Measurements from ENCODE around the gene PCCA.

Gene PCCA

GRCh38 chr13:100545684-100546061, 456.8 kb downstream of the PCCA start:
- Mint-ChIP-seq H3K27ac (ENCODE audit: low read depth) (no peak overlapping the region), H3K9me3 (no peaks in the 10 kb centered on the region)
- ATAC-seq (replicated peaks; ENCODE audit: extremely low read depth, poor library complexity, severe bottlenecking): no peak

DNA sequence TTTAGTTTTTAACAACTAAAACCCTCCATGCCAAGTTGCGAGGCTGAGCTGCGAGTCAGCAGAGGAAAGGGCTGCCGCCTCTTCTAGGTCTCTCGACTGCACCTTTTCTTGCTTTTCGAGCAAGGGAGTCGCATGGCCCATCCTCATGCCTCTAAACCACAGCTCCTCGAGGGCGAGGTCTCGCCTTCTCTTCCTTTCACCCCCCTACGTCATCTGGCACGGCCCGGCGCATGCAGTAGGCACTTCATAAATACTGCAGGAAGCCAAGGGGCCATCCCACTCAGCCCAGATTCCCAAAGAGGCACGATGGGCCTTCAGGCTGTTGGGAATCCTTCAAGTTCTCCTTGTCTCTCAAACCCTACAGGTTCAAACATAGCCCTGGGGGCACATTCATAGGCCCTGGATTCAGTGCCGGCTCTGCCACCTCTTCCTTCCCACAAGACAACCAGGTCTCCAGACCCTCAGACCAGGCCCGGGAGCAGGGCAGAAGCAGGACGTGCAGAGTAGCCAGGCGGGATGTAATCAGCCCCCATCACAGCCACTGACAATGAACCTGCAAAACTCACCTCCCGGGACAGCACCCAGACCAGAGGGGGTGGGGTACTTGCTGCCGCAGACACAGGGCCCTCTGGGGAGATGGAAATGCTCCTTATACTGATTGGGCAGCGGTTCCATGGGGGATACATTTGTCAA, 458.0 kb downstream of the PCCA start:
- Mint-ChIP-seq H3K4me3 (no peak overlapping the region), H3K27ac (ENCODE audit: low read depth) (no peak overlapping the region), H3K4me1 (peaks cover 5% of the 10 kb centered on the region), H3K36me3 (ENCODE audit: insufficient read depth) (no peaks in the 10 kb centered on the region), H3K27me3 (no peaks in the 10 kb centered on the region), H3K9me3 (no peaks in the 10 kb centered on the region)
- ATAC-seq (replicated peaks; ENCODE audit: extremely low read depth, poor library complexity, severe bottlenecking): no peak
- DNase-seq (ENCODE audit: low spot score in 2 of 2): no peak

More at GRCh38 chr13:100545684-100546061, 456.8 kb downstream of the PCCA start:
- no peaks in the 10 kb centered on the region for H3K36me3 Mint-ChIP-seq (ENCODE audit: insufficient read depth)
- DNase-seq (ENCODE audit: low spot score in 2 of 2): no peak
- H3K4me3 Mint-ChIP-seq: no peak overlapping the region
- no peaks in the 10 kb centered on the region for H3K27me3 Mint-ChIP-seq
- peaks cover 5% of the 10 kb centered on the region for H3K4me1 Mint-ChIP-seq

DNA sequence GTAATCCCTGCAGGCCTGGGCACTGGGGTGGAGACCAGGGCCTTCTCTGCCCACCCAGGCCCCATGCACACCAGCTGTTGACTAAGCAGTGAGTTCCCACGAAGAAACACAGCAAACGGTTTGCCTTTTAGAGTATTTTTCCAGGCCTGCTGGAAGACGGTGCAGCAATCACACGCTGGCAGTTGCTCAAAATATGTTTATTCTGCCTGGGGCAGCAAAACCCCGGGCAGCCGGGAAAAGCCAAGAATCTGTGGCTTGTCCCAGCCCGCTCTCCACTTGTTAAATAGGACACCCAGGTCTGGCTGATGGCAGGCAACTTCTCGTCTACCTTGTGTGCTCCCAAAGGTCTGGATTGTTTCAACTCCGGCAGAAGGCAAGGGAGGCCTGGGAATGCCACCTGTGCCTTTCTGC, 458.9 kb downstream of the PCCA start:
- no peaks in the 10 kb centered on the region for H3K27me3 Mint-ChIP-seq
- no peak for ATAC-seq (replicated peaks; ENCODE audit: extremely low read depth, poor library complexity, severe bottlenecking)
- H3K36me3 Mint-ChIP-seq (ENCODE audit: insufficient read depth): no peaks in the 10 kb centered on the region
- H3K4me1 Mint-ChIP-seq: peaks cover 2% of the 10 kb centered on the region
- H3K4me3 Mint-ChIP-seq: no peak overlapping the region
- DNase-seq (ENCODE audit: low spot score in 2 of 2): no peak
- no peaks in the 10 kb centered on the region for H3K9me3 Mint-ChIP-seq
- no peak overlapping the region for H3K27ac Mint-ChIP-seq (ENCODE audit: low read depth)

DNA sequence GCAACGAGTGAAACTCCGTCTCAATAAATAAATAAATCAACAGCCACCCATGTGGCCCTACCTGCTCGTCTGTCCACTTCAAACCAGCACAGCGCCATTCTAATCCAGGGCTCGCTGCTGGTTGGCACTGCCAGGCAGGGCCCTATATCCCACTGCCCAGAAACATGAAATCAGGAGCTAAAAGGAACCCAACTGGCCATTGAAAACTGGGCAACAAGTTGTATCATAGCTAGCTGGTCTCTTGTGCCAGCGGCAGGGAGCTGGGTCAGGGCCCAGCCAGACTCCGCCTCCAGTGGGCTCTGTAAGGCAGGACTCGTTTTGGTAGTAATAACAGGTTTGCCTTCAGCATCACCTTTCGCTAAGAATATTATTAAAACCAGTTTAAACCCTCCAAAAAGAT, 460.4 kb downstream of the PCCA start:
- Mint-ChIP-seq H3K27ac (ENCODE audit: low read depth) (no peak overlapping the region), H3K4me3 (no peak overlapping the region), H3K9me3 (no peaks in the 10 kb centered on the region), H3K36me3 (ENCODE audit: insufficient read depth) (no peaks in the 10 kb centered on the region), H3K4me1 (no peaks in the 10 kb centered on the region), H3K27me3 (no peaks in the 10 kb centered on the region)
- ATAC-seq (replicated peaks; ENCODE audit: extremely low read depth, poor library complexity, severe bottlenecking) (no peak), DNase-seq (ENCODE audit: low spot score in 2 of 2) (no peak)

GRCh38 chr13:100552755-100553154, 463.9 kb downstream of the PCCA start:
- Mint-ChIP-seq H3K9me3 (no peaks in the 10 kb centered on the region), H3K27ac (ENCODE audit: low read depth) (no peak overlapping the region), H3K27me3 (no peaks in the 10 kb centered on the region), H3K36me3 (ENCODE audit: insufficient read depth) (peaks cover 3% of the 10 kb centered on the region), H3K4me3 (no peak overlapping the region), H3K4me1 (no peaks in the 10 kb centered on the region)
- no peak for DNase-seq (ENCODE audit: low spot score in 2 of 2)
- no peak for ATAC-seq (replicated peaks; ENCODE audit: extremely low read depth, poor library complexity, severe bottlenecking)

GRCh38 chr13:100559886-100560285, 471.0 kb downstream of the PCCA start:
- Mint-ChIP-seq H3K4me1 (peaks cover 4% of the 10 kb centered on the region), H3K27ac (ENCODE audit: low read depth) (no peak overlapping the region), H3K27me3 (no peaks in the 10 kb centered on the region), H3K4me3 (no peak overlapping the region), H3K36me3 (ENCODE audit: insufficient read depth) (peaks cover 5% of the 10 kb centered on the region), H3K9me3 (no peaks in the 10 kb centered on the region)
- no peak for DNase-seq (ENCODE audit: low spot score in 2 of 2)
- no peak for ATAC-seq (replicated peaks; ENCODE audit: extremely low read depth, poor library complexity, severe bottlenecking)

DNA sequence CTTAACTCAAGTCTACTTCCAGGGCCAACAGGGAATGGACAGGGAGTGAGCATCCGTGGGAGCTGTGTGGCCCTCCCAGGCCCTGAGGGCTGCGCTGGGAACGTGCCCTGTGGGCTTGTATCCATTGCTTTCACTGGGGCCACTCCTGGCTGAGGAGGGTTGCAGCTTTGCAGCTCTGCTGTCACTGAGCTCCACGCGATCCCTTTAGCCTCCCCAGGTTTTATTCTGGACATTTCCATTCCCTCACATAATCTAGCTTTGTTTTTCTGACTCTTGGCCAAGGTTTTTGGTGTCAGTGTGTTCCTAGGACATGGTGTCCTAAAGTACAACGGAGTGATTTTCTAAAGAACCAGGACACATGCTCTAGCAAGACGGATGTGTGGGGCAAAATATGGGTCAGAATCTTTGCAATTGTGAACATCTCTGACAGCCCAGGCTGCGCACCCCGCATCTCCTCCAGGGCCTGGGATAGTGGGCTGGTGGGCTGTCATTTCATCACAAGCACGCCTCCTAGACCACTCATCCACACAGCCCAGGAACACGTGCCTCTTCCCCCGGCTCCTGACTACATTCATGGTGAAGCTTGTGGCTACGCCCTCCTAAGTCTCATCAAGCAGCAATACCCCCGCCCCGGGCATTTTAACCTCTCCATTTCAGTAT, 471.7 kb downstream of the PCCA start:
- ATAC-seq (replicated peaks; ENCODE audit: extremely low read depth, poor library complexity, severe bottlenecking) (no peak), DNase-seq (ENCODE audit: low spot score in 2 of 2) (no peak)
- Mint-ChIP-seq H3K36me3 (ENCODE audit: insufficient read depth) (peaks cover 5% of the 10 kb centered on the region), H3K4me3 (no peak overlapping the region), H3K27me3 (no peaks in the 10 kb centered on the region), H3K9me3 (no peaks in the 10 kb centered on the region), H3K4me1 (peaks cover 11% of the 10 kb centered on the region), H3K27ac (ENCODE audit: low read depth) (no peak overlapping the region)

GRCh38 chr13:100561158-100561499, 472.2 kb downstream of the PCCA start:
- no peak for ATAC-seq (replicated peaks; ENCODE audit: extremely low read depth, poor library complexity, severe bottlenecking)
- H3K27me3 Mint-ChIP-seq: no peaks in the 10 kb centered on the region
- H3K27ac Mint-ChIP-seq (ENCODE audit: low read depth): no peak overlapping the region
- no peaks in the 10 kb centered on the region for H3K9me3 Mint-ChIP-seq
- H3K4me3 Mint-ChIP-seq: no peak overlapping the region
- DNase-seq (ENCODE audit: low spot score in 2 of 2): no peak
- peaks cover 2% of the 10 kb centered on the region for H3K36me3 Mint-ChIP-seq (ENCODE audit: insufficient read depth)
- peaks cover 13% of the 10 kb centered on the region for H3K4me1 Mint-ChIP-seq

GRCh38 chr13:100561599-100562204, 472.8 kb downstream of the PCCA start:
- no peaks in the 10 kb centered on the region for H3K27me3 Mint-ChIP-seq
- no peak overlapping the region for H3K27ac Mint-ChIP-seq (ENCODE audit: low read depth)
- ATAC-seq (replicated peaks; ENCODE audit: extremely low read depth, poor library complexity, severe bottlenecking) (no peak), DNase-seq (ENCODE audit: low spot score in 2 of 2) (no peak)
- H3K4me3 Mint-ChIP-seq: no peak overlapping the region
- H3K36me3 Mint-ChIP-seq (ENCODE audit: insufficient read depth): peaks cover 2% of the 10 kb centered on the region
- H3K9me3 Mint-ChIP-seq: no peaks in the 10 kb centered on the region
- H3K4me1 Mint-ChIP-seq: peaks cover 13% of the 10 kb centered on the region

- Mint-ChIP-seq H3K27me3 (no peaks in the 10 kb centered on the region), H3K9me3 (no peaks in the 10 kb centered on the region), H3K36me3 (ENCODE audit: insufficient read depth) (peaks cover 1% of the 10 kb centered on the region), H3K27ac (ENCODE audit: low read depth) (no peak overlapping the region), H3K4me1 (peaks cover 13% of the 10 kb centered on the region), H3K4me3 (no peak overlapping the region)
- DNase-seq (ENCODE audit: low spot score in 2 of 2) (no peak), ATAC-seq (replicated peaks; ENCODE audit: extremely low read depth, poor library complexity, severe bottlenecking) (no peak)
Observed at GRCh38 chr13:100563779-100564178, 474.9 kb downstream of the PCCA start.

DNA sequence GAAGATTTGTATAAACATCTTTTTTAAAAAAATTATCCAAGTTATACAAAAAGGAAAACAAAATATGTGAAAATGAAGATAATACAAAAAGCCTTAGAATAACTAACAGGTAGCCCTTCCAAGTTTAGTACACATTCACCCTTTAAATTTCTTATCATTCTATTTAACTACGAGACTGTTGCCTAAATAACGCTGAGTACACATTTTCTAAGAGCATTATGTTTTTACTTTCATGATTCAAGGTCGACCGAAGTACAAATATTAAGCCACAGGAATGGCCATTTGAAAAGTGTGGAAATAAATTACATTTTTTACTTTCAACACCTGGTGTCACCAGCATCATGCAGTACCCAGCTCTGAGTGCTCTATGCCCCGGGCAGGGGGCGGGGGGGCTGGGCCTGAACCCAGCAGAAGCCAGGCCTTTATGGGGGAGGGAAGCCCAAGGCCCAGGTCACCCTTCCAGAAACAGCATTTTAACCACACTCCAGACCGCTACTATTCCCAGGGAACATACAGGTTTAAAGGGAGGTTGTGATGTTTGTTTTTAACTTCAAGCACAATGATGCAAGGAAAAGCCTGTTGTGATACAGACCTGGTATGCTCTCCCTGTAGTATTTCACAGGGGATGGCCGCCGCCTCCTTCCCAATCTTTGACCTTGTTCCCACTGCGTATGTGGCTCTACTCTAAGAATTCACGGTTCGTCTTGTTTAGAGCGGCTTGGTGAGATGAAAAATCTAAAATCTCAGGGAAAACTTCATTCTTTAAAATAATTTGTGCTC, 475.7 kb downstream of the PCCA start:
- no peak overlapping the region for H3K4me3 Mint-ChIP-seq
- DNase-seq (ENCODE audit: low spot score in 2 of 2): no peak
- H3K27me3 Mint-ChIP-seq: no peaks in the 10 kb centered on the region
- no peaks in the 10 kb centered on the region for H3K9me3 Mint-ChIP-seq
- H3K27ac Mint-ChIP-seq (ENCODE audit: low read depth): no peak overlapping the region
- no peak for ATAC-seq (replicated peaks; ENCODE audit: extremely low read depth, poor library complexity, severe bottlenecking)
- H3K4me1 Mint-ChIP-seq: peaks cover 13% of the 10 kb centered on the region
- no peaks in the 10 kb centered on the region for H3K36me3 Mint-ChIP-seq (ENCODE audit: insufficient read depth)

GRCh38 chr13:100565286-100565685, 476.4 kb downstream of the PCCA start:
- no peaks in the 10 kb centered on the region for H3K9me3 Mint-ChIP-seq
- ATAC-seq (replicated peaks; ENCODE audit: extremely low read depth, poor library complexity, severe bottlenecking): no peak
- no peak overlapping the region for H3K4me3 Mint-ChIP-seq
- H3K27ac Mint-ChIP-seq (ENCODE audit: low read depth): no peak overlapping the region
- peaks cover 13% of the 10 kb centered on the region for H3K4me1 Mint-ChIP-seq
- H3K36me3 Mint-ChIP-seq (ENCODE audit: insufficient read depth): no peaks in the 10 kb centered on the region
- no peak for DNase-seq (ENCODE audit: low spot score in 2 of 2)
- no peaks in the 10 kb centered on the region for H3K27me3 Mint-ChIP-seq

Measured in central memory CD8-positive, alpha-beta T cell (primary cell).